ENCODE data around the gene SRP68.

The SRP68 gene

DNA sequence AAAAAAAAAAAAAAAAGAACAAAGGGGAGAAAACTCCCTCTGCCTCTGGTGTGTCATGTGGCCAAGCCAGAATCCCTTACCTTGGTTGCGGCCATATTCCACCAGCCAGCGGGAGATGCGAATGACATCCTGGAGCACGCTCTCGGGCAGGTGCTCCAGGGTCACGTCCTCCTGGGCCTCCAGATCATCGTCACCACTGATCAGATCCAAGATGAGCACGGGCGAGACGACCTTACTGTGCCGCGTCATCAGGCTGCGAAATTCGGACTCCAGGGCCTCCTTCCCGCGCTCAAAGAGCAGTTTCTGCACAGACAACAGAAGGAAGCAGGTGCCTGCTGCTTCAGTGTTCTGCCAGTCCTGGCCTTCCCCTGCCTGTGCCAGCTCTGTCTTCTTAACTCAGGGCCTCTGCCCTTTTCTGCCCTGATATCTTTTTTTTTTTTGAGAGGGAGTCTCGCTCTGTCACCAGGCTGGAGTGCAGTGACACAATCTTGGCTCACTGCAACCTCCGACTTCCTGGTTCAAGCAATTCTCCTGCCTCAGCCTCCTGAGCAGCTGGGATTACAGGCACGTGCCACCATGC, 25.5 kb upstream of the SRP68 start:
- no peaks in the 10 kb centered on the region for H3F3A ChIP-seq (ENCODE audit: insufficient read depth, low read length)
- H3K27me3 ChIP-seq (replicated peaks; ENCODE audit: insufficient read depth, low read length) = no peaks in the 10 kb centered on the region
- TF ChIP-seq EZH2 (optimal IDR thresholded peaks at IDR 0.05; ENCODE audit: low read depth, low read length) = no peak
- TF ChIP-seq EZH2phosphoT487 (IDR thresholded peaks at IDR 0.05; ENCODE audit: low read length) = no peak
- no peak for TF ChIP-seq CTCF (IDR thresholded peaks at IDR 0.05; ENCODE audit: low read length)
- DNase-seq = no peak
- no peak overlapping the region for H2AFZ ChIP-seq (ENCODE audit: low read length)
- H3K4me1 ChIP-seq (ENCODE audit: low read length) = peaks cover 3% of the 10 kb centered on the region; the same call in 1 of the 2 replicates
- peaks cover 9% of the 10 kb centered on the region for H3K79me2 ChIP-seq (ENCODE audit: low read length)
- no peak overlapping the region for H3K27ac ChIP-seq (ENCODE audit: low read length)
- H3K4me2 ChIP-seq (ENCODE audit: low read depth, low read length) = no peak overlapping the region
- H3K9me3 ChIP-seq (replicated peaks; ENCODE audit: insufficient read depth, low read length) = no peaks in the 10 kb centered on the region
- no peaks in the 10 kb centered on the region for H3K9me2 ChIP-seq (replicated peaks; ENCODE audit: insufficient read depth, low read length)
- no peaks in the 10 kb centered on the region for H3K36me3 ChIP-seq (replicated peaks; ENCODE audit: insufficient read depth, low read length)
- no peak overlapping the region for H3K4me3 ChIP-seq (ENCODE audit: low read length)
- H3K9ac ChIP-seq (ENCODE audit: low read length) = no peak overlapping the region
- H4K20me1 ChIP-seq (ENCODE audit: insufficient read depth, low read length) = no peaks in the 10 kb centered on the region

- H2AFZ ChIP-seq (ENCODE audit: low read length) = no peak overlapping the region
- H3K79me2 ChIP-seq (ENCODE audit: low read length) = no peaks in the 10 kb centered on the region
- H3K4me3 ChIP-seq (ENCODE audit: low read length) = no peak overlapping the region
- no peak overlapping the region for H3K9ac ChIP-seq (ENCODE audit: low read length)
- H3K9me3 ChIP-seq (replicated peaks; ENCODE audit: insufficient read depth, low read length) = no peaks in the 10 kb centered on the region
- DNase-seq = no peak
- TF ChIP-seq EZH2phosphoT487 (IDR thresholded peaks at IDR 0.05; ENCODE audit: low read length) = no peak
- no peak for TF ChIP-seq EZH2 (optimal IDR thresholded peaks at IDR 0.05; ENCODE audit: low read depth, low read length)
- no peak for TF ChIP-seq CTCF (IDR thresholded peaks at IDR 0.05; ENCODE audit: low read length)
- H3K9me2 ChIP-seq (replicated peaks; ENCODE audit: insufficient read depth, low read length) = no peaks in the 10 kb centered on the region
- no peaks in the 10 kb centered on the region for H3K4me1 ChIP-seq (ENCODE audit: low read length)
- no peaks in the 10 kb centered on the region for H4K20me1 ChIP-seq (ENCODE audit: insufficient read depth, low read length)
- H3K27ac ChIP-seq (ENCODE audit: low read length) = no peak overlapping the region
- no peak overlapping the region for H3K4me2 ChIP-seq (ENCODE audit: low read depth, low read length)
- no peaks in the 10 kb centered on the region for H3F3A ChIP-seq (ENCODE audit: insufficient read depth, low read length)
- H3K36me3 ChIP-seq (replicated peaks; ENCODE audit: insufficient read depth, low read length) = no peaks in the 10 kb centered on the region
- H3K27me3 ChIP-seq (replicated peaks; ENCODE audit: insufficient read depth, low read length) = no peaks in the 10 kb centered on the region
Observed at GRCh38 chr17:76095943-76096342, 23.6 kb upstream of the SRP68 start.

DNA sequence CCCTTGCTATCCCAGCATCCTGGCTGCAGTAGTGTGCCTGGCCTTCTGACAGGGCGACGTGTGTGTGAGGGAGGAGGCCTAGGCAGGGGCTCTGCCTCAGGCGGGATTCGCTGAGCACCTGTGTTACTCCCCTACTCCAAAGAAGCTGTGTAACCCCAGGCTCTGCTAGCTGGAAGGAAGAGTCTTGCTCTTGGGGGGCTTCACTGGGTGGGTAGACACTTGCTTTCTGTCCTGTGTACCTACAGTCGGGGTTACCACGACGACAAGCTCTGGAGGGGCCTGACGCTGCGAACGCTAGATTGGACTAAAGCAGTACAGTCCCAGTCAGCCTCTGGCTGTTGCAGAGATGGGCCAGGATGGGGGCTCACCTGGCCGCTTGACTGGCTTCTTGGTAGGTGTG, 21.7 kb upstream of the SRP68 start:
- no peaks in the 10 kb centered on the region for H4K20me1 ChIP-seq (ENCODE audit: insufficient read depth, low read length)
- no peaks in the 10 kb centered on the region for H3K79me2 ChIP-seq (ENCODE audit: low read length)
- no peaks in the 10 kb centered on the region for H3K9me2 ChIP-seq (replicated peaks; ENCODE audit: insufficient read depth, low read length)
- no peaks in the 10 kb centered on the region for H3K27me3 ChIP-seq (replicated peaks; ENCODE audit: insufficient read depth, low read length)
- H3K4me1 ChIP-seq (ENCODE audit: low read length) = no peaks in the 10 kb centered on the region
- no peak overlapping the region for H3K27ac ChIP-seq (ENCODE audit: low read length)
- H3K4me2 ChIP-seq (ENCODE audit: low read depth, low read length) = no peak overlapping the region
- H3K9me3 ChIP-seq (replicated peaks; ENCODE audit: insufficient read depth, low read length) = no peaks in the 10 kb centered on the region
- H3K36me3 ChIP-seq (replicated peaks; ENCODE audit: insufficient read depth, low read length) = no peaks in the 10 kb centered on the region
- no peak overlapping the region for H2AFZ ChIP-seq (ENCODE audit: low read length)
- no peaks in the 10 kb centered on the region for H3F3A ChIP-seq (ENCODE audit: insufficient read depth, low read length)
- TF ChIP-seq EZH2 (optimal IDR thresholded peaks at IDR 0.05; ENCODE audit: low read depth, low read length) = no peak
- TF ChIP-seq CTCF (IDR thresholded peaks at IDR 0.05; ENCODE audit: low read length) = no peak
- TF ChIP-seq EZH2phosphoT487 (IDR thresholded peaks at IDR 0.05; ENCODE audit: low read length) = no peak
- no peak for DNase-seq
- H3K4me3 ChIP-seq (ENCODE audit: low read length) = no peak overlapping the region
- no peak overlapping the region for H3K9ac ChIP-seq (ENCODE audit: low read length)

Data from MM.1S (cell line).